ENCODE measurements around the gene QSER1. TPM values are rescaled to one million over a fixed set of nuclear protein-coding genes. Genes with fewer than 3 reads are reported as not detected.

The QSER1 gene
- total and polyA plus RNA-seq, 9 of the 15 experiments (the other 6 are each of a cell fraction or from before 2014, with no cell fraction given) = 5.8 to 33.6 (median 22.3) TPM

DNA sequence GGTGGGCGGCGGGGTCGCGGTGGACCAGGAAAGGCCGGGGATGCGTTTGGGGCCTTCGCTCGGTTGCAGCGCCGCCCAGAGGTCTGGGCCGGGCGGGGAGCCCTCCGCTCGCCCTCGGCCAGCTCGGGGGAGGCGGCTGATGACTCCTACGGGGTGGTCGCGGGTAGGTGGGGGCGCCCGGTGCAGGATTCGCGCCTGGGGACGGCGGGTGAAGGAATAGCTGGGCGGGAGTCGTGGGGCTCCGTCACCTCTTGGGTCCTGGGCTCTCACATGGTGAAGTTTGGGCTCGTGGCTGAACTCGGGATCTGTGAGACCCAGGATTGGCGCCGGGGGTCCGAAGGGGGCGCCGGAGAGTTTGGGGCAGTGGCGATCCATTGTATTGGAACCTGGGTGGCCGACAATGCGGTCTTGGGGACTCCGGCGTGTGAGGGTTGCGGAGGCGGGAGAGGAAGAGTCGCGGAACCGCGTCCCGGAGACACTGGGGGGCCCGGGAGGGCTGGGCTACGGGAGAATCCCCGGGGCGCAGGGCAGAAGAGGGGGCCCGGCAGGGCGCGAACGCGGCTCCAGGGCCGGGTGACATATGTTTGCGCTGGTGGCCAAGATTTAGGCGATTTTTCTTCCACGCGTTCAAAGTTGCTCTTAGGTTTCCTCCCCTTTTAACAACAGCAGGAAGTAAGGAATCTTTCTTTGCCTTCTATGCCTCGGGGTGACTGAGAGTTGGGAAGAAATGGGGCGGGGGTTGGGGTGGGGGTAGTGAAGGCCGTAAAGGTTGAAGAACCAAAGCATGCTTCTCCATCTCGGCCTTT, 935 bp downstream of the QSER1 start (continued):
- TF ChIP-seq CBFB (CRISPR knock-in tag; IDR thresholded peaks at IDR 0.05) (no peak), SRSF7 (optimal IDR thresholded peaks at IDR 0.05; ENCODE audit: low read depth, low read length) (no peak), SP2 (IDR thresholded peaks at IDR 0.05; ENCODE audit: extremely low read depth, low read depth, low read length, poor library complexity, severe bottlenecking) (no peak), ZNF41 (CRISPR knock-in tag; conservative IDR thresholded peaks at IDR 0.05) (no peak), SIRT6 (IDR thresholded peaks at IDR 0.05; ENCODE audit: low read depth, low read length) (no peak), SETDB1 (IDR thresholded peaks at IDR 0.05; ENCODE audit: low read length) (no peak), SAP30 (IDR thresholded peaks at IDR 0.05; ENCODE audit: borderline replicate concordance, insufficient read depth, low read depth, low read length, poor library complexity, severe bottlenecking) (no peak), BRF1 (IDR thresholded peaks at IDR 0.05; ENCODE audit: borderline replicate concordance, extremely low read depth, insufficient read length) (no peak), RFX1 (IDR thresholded peaks at IDR 0.05) (no peak), LEF1 (IDR thresholded peaks at IDR 0.05) (no peak), ZNF57 (CRISPR knock-in tag; IDR thresholded peaks at IDR 0.05) (no peak), YBX1 (IDR thresholded peaks at IDR 0.05) (no peak), TARDBP (IDR thresholded peaks at IDR 0.05) (0 out of 2 replicates have a peak, but pooled peaks have one; percentile 16), GABPB1 (CRISPR knock-in tag; IDR thresholded peaks at IDR 0.05) (no peak), L3MBTL2 (IDR thresholded peaks at IDR 0.05) (peak; percentile 39; the same call in 1 of the 2 replicates), MXI1 (IDR thresholded peaks at IDR 0.05; ENCODE audit: low read depth, low read length) (no peak)
- TF ChIP-seq, protein P1, sequence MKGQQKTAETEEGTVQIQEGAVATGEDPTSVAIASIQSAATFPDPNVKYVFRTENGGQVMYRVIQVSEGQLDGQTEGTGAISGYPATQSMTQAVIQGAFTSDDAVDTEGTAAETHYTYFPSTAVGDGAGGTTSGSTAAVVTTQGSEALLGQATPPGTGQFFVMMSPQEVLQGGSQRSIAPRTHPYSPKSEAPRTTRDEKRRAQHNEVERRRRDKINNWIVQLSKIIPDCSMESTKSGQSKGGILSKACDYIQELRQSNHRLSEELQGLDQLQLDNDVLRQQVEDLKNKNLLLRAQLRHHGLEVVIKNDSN (CRISPR knock-in tag; IDR thresholded peaks at IDR 0.05) = no peak
- TF ChIP-seq, protein P2, sequence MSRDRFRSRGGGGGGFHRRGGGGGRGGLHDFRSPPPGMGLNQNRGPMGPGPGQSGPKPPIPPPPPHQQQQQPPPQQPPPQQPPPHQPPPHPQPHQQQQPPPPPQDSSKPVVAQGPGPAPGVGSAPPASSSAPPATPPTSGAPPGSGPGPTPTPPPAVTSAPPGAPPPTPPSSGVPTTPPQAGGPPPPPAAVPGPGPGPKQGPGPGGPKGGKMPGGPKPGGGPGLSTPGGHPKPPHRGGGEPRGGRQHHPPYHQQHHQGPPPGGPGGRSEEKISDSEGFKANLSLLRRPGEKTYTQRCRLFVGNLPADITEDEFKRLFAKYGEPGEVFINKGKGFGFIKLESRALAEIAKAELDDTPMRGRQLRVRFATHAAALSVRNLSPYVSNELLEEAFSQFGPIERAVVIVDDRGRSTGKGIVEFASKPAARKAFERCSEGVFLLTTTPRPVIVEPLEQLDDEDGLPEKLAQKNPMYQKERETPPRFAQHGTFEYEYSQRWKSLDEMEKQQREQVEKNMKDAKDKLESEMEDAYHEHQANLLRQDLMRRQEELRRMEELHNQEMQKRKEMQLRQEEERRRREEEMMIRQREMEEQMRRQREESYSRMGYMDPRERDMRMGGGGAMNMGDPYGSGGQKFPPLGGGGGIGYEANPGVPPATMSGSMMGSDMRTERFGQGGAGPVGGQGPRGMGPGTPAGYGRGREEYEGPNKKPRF (IDR thresholded peaks at IDR 0.05; ENCODE audit: low read depth, low read length) = no peak
- TF ChIP-seq, protein P3, sequence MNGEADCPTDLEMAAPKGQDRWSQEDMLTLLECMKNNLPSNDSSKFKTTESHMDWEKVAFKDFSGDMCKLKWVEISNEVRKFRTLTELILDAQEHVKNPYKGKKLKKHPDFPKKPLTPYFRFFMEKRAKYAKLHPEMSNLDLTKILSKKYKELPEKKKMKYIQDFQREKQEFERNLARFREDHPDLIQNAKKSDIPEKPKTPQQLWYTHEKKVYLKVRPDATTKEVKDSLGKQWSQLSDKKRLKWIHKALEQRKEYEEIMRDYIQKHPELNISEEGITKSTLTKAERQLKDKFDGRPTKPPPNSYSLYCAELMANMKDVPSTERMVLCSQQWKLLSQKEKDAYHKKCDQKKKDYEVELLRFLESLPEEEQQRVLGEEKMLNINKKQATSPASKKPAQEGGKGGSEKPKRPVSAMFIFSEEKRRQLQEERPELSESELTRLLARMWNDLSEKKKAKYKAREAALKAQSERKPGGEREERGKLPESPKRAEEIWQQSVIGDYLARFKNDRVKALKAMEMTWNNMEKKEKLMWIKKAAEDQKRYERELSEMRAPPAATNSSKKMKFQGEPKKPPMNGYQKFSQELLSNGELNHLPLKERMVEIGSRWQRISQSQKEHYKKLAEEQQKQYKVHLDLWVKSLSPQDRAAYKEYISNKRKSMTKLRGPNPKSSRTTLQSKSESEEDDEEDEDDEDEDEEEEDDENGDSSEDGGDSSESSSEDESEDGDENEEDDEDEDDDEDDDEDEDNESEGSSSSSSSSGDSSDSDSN (IDR thresholded peaks at IDR 0.05; ENCODE audit: borderline replicate concordance in 1 of 2, low read depth in 2 of 2, low read length in 2 of 2) = peak; percentile 96
- TF ChIP-seq, protein P4, sequence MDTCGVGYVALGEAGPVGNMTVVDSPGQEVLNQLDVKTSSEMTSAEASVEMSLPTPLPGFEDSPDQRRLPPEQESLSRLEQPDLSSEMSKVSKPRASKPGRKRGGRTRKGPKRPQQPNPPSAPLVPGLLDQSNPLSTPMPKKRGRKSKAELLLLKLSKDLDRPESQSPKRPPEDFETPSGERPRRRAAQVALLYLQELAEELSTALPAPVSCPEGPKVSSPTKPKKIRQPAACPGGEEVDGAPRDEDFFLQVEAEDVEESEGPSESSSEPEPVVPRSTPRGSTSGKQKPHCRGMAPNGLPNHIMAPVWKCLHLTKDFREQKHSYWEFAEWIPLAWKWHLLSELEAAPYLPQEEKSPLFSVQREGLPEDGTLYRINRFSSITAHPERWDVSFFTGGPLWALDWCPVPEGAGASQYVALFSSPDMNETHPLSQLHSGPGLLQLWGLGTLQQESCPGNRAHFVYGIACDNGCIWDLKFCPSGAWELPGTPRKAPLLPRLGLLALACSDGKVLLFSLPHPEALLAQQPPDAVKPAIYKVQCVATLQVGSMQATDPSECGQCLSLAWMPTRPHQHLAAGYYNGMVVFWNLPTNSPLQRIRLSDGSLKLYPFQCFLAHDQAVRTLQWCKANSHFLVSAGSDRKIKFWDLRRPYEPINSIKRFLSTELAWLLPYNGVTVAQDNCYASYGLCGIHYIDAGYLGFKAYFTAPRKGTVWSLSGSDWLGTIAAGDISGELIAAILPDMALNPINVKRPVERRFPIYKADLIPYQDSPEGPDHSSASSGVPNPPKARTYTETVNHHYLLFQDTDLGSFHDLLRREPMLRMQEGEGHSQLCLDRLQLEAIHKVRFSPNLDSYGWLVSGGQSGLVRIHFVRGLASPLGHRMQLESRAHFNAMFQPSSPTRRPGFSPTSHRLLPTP (IDR thresholded peaks at IDR 0.05; ENCODE audit: borderline replicate concordance, extremely low read depth, insufficient read length) = no peak
